Stimulated activated CD4-positive, alpha-beta T cell treated with anti-CD3 and anti-CD28 coated beads, Interleukin-15, amount 100 ng/mL, for 24 hours (primary cell): ENCODE data around the gene POLR3B.
"Not testable (repeated sequence)": the region's sequence is repeated elsewhere in the genome, so short reads cannot be mapped to it uniquely, and the experiment has no call there.

ENCODE experiments used
- DNase-seq: peaks from one replicate; pipeline ENCODE4 v3.0.0-alpha.2; 2020

Gene POLR3B

DNA sequence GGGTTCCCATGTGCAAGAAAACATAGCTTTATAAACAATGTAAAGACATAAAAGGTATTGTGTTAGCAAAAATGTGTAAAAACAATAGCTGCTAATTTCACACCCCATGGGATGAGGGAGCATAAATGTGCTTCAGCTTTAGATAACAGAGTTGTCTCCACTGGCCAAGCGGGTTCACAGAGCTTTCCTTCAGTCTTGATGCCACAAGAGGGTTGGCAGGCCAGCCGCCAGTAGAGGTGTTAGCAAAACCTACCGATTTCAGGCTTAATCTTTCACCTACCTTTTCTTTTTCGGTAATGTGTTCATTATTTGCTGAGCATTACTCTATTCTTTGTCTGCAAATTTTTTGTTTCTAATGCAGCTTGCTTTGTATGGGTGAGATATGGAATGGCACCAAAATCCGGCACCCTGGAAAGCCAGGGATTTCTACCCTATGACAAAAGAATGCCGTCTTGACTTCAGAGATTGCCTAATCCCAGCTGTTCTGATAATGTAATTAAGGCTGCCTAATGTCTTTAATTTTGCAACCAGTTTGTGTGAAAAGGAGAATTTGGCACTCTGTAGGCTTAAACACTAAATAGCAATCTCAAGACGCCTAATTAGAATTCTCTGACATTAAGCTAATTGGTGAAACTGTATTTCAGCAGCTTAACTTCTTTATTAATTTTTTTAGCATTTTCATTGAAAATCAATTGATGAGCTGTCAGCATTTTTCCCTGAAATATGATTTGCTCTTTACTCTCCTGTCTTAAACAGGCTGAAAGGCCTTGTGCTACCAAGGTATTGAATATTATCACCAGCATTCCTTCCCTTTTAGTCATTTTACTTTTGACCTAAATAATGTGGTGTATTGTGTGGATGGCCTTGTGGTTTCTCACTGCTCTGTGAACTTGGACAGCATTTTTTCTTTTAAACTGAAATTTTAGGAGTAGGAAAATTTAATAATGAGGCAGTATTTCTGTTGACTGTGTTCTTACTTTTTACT, 60.7 kb downstream of the POLR3B start:
- DNase-seq, result no peak

DNA sequence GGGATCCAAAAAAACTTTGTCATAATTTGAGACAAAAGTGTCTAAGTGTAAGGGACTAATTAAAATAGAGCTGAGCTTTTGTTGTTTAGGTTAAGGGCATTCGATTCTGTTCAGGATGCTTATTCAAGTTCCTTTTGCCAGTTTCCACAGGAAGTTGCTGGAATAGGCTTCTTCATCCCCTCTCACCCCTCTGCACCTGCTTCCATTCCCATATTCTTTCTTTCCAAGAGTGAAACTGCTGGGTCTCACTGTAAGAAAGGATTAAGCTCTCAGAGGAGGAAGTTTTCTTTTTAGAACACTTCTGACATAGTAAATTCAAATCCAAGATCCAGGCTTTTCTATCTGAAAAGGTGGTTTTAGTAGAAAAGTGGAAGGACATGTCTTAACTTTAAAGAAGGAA, 61.4 kb downstream of the POLR3B start:
- no peak for DNase-seq

DNA sequence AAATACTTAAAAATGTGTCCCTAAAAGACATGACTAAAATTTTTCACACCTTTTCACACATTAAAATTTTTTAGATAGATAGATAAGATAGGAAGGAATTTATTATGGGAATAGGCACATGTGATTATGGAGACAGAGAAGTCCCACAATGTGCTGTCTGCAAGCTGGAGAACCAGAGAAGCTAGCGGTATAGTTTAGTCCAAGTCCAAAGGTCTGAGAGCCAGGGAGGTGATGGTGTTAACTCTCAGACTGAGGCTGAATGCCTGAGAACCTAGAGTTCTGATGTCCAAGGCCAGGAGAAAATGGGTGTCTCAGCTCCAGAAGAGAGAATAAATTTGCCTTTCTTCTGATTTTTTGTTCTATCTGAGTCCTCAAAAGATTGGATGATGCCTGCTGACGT, 65.7 kb downstream of the POLR3B start:
- DNase-seq, result no peak

DNA sequence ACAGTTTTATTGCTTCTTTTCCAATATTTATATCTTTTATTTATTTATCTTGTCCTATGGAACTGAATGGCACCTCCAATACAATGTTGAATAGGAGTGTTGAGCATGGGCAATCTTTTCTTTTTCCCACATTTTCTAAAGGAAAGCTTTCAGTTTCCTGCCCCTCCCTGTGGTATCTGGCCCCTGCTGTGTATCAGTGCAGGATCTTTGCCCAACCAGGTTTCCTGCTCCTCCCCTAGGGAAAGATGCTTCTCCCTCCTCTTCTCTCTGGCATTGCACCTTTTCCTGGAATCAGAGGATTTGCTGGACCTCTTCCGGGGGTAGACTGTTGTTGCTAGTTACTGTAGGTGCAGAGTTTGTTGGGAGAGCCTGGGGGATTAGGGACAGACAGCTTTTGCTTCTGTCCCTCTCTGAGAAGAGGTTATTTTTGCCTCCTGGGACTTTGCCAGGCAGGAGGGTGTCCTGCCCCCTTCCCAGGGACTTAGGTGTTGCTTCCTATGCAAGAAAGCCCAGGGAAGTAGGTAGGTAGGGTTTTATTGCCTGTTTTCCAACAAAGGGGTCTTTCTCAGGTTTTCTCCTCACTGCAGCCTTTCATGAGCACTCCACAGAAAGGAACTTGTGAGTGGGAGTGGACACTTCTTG, 67.6 kb downstream of the POLR3B start:
- no peak for DNase-seq

DNA sequence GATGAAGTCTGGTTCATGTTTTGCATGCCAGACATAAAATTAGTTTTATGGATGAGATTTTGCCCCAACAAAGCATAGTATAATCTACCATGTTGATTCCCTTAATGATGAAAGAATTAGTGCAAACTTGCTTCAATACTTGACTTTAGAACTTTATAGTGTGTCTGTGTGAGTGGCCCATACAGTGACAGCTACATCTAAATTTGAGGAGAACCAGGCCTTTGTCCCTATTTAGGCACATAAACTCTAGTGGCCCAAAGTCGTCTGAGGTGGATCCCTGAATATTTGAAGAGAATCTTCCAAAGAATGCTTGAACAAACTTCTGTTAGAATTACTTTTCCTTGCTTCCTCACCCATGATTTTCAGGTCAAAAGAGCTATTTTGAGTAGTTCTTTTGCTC, 70.4 kb downstream of the POLR3B start:
- DNase-seq, result no peak

DNA sequence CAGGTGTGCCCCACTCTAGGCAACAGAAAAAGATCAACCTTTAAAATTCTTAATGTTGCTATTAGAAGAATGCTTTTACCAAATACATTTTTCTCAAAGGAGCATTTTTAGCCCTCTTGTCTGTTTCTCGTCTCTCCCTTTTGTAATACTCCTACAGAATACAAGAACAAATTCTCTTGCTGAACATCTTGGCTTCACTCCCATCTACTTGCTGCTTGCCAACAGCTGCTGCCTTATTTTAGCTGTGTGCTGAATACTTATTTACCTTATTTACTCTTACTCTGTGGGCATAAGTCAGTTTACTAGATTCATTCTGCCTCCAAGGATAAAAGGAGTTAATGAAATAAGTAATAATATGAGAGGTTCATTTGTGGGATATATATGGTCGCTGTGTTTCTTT, 70.8 kb downstream of the POLR3B start:
- no peak for DNase-seq

DNA sequence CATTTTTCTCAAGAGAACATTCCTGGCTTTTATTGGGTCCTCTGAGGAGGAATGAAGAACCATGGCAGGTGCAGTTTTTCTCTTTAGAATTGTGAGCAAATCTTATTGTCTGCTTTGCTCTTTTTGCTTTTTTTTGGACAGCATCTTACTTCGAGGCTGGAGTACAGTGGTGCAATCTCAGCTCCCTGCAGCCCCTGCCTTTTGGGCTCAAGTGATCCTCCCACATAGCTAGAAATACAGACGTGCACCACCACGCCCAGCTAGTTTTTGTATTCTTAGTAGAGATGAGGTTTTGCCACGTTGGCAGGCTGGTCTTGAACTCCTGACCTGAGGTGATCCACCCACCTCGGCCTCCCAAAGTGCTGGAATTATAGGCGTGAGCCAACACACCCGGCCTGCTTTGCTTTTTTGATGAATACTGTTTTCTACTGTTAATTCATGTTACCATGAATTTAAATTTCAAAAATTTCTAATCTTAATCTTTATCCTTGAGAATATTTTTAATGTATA, 71.5 kb downstream of the POLR3B start:
- DNase-seq, result no peak

DNA sequence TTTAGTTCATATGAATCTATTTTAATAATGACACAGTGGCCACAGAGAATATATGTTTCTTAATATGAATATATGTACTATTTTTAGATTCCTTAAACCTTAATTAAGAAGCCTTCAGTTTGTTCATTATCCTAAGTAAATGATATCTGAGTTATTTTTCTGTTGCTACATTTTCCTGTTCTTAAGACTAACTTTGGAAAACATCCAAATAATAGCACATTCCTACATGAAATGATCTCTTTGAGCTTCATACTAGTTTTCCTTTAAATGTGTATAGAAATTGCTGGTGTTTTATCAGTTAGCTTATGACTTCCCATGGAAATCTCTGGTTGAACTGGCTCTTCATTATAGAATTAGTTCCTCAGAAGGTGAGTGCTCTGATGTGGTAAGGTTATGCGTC, 72.1 kb downstream of the POLR3B start:
- DNase-seq, result no peak

DNA sequence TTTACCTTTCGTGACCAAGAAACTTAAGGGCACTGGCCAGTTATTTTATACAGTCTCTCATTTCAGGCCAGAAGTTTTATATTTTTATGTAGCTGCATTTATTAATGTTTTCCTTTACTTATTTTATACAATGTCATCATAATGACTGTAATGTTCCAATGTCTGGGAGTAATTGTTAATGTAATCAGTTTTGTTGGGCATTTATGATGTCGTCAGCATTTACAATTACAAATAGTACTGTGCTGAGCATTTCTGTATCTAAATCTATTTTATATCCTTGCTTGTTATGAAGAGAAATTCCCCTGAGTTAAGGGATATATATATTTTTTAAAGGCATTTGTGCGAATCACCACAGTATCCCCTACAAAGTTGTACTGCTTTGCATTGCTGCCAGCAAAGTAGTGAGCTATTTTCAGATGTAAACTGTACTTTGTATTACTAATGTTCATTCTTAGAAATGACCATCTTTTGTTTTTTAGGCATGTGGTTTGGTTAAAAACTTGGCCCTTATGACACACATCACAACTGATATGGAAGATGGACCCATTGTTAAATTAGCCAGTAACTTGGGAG, 74.4 kb downstream of the POLR3B start:
- no peak for DNase-seq

DNA sequence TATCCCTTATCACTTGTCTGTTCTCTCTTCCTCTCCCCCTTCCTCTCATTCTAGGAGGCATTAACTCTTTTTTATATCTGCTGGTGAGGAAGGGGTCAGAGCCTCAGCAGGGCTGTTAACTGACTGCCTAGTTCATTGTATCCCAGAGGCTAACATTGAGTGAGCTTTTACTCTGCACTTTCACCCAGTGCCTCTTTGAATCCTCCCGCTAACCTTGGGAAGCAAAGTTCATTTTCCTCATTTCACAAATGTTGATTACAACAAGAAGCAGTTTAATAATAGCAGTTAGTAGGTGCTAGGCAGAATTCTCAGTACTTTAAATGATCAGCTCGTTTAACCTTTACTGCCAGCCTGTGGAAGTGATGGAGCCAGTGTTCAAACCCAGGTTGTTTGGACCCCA, 75.5 kb downstream of the POLR3B start:
- DNase-seq, result no peak

DNA sequence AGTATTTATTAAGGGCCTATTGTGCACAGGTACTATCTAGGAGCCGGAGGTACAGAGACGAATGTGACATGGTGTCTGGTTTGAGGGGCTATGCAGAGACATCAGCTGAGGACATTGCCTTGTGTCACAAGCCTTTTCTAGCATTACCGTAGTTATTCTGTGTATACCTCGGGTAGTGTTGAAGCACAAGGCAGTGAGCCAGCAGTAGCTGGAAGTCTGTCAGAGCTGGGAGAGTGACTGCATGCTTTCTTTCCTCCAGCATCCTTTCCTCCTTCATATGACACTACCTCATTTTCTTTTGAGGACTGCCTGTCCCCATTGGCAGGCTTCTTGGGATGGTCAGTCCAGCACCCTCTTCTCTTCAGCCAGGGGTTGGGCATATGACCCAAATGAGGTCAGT, 77.0 kb downstream of the POLR3B start:
- no peak for DNase-seq

DNA sequence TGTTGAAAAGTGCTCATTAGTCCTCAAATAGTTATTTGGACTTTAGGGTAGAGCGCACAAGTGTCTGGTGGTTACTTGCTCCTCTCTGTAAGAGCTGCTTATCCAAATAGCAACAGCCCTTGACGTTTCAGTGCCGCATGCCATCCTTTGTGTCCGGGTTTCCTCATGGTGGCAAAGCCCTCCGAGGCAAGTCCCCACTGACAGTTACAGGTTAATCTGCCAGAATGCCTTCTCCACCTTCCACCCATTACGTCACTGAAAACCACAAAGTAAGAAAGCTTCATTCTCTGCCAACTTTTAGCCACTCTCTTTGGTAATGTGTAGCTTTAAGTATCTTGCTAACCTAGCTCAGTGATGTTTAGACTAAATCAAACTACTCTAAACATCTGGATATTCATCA, 78.6 kb downstream of the POLR3B start:
- no peak for DNase-seq

DNA sequence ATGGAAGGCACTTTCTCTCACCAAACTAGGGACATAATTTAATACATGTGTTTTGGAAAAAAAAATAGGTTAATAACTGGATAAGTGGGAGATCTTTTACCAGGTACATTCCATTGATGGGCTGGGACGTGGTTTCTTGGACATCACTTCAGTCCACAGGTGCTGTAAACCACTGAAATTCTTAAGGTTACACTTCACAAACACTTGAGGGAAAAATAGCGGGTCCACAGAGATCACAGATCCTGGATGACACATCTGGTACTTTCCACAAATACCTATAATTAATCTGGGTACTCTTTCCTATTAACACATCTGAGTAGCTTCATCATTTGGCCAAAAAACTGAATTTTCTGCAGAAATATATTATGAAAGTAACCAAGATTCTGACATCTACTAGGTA, 85.0 kb downstream of the POLR3B start:
- no peak for DNase-seq

DNA sequence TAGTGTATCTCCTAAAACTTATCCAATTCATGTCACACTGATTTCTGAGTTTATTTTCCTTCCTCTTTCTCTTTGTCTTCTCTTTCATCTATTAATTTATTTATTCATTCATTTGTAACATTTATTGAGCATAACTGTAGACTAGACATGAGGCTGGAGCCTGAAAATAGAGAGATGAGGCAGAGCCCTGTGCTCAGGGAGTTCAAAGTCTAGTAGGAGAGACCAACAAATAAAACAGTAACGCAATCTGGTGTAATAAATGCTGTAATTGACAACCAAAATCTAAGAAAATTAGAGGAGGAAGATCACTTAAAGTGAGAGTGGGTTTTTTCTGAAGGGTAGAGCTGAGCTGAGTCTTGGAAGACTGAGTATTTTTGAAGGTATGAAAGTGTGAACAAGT, 87.5 kb downstream of the POLR3B start:
- DNase-seq, result no peak

DNA sequence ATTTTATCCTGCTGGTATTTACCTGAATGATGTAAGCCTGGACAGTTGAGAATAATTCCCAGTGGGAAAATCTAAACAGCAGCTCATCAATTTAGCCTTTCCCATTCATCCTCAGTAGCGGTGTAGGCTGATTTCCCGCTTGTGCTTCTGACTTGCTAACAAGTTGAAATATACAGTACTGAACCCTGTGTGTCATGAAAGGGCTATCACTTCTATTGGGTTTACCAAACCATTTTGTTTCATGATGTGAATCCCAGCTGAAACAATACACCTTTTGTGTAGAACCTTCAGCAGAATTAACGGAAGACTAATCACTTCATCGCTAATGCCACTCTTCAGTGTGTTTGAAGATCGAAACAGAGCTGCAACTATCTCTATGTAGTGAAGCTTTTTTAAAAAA, 88.4 kb downstream of the POLR3B start:
- no peak for DNase-seq

DNA sequence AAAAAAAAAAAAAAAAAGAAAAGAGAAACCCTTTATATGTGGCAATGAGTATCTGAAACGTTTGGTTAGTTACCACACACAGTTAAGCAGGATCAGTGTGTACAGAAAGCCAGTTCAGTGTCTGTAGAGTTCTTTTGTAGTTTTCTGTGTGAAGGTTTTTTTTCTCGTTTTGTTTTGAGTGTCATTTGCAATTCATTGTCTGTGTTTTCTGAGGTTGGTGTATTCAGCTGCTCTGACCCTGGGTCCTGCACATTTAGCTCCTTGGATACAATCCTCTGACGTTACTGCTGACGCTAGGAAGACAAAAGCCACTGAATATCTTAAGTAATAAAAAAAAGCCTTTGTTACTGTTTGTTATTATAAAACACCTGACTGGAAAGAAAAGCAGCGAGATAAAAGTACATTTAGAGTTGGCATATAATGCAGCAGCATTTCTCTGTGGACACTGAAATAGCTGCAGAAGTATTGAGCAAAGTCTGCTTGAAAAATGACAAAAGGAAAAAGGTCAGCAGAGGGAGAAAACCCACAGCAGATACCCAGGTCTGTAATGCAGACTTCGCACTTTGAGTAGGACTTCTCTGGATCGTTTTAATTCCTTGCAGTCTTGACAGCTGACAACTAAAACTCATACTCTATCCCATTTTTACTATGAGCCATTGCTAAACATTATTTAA, 89.0 kb downstream of the POLR3B start:
- DNase-seq, result no peak

DNA sequence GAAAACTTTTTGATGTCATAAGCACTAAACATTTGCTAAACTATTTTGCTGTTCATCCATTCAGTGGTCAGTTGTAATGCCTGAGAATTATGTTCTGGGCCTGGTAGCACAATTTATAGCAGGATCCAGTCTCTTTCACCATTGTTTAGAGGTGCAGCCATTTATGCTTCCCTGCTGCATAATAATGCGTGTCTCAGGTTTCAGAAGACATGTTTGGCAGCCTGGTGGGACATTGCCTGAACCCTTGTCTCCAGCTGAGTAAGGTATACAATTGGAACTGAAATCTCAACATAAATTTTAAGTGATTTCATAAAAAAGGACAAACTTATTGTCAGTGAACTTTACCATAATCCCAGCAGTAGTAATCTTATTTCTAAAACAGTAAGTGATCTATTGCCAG, 94.8 kb downstream of the POLR3B start:
- no peak for DNase-seq

DNA sequence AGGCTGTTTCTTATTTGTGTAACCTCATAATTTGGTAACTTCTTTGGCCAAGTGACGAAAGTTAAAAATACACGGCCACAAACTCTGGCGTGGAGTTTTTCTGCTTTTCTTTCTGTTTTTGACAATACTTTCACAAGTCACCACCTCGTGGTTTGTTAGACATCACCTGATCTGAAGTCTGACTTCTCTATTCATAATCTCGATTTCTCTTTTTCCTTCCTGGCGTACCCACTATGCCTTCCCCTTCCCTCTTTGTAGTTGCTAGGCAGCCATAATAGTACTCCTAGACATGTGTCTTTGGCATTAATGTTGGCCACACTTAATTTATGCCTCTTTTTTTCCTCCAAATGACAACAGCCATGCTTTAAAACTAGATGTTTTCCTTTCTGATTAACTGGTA, 97.6 kb downstream of the POLR3B start:
- no peak for DNase-seq

DNA sequence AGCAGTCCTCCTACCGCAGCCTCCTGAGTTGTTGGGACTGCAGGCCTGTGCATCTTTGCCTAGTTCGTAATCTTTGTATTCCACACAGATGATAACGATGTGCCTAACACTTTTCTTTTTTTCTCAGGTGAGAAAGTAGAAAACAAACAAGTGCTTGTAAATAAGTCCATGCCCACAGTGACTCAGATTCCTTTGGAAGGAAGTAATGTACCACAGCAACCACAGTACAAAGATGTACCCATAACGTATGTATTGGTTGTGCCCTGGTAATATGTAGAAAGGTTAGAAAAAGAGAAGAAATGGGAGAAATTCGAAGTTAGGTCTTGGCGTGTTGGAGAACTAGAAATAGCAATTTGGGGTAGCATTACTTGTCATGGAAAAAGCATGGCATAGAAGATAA, 101.6 kb downstream of the POLR3B start:
- no peak for DNase-seq

DNA sequence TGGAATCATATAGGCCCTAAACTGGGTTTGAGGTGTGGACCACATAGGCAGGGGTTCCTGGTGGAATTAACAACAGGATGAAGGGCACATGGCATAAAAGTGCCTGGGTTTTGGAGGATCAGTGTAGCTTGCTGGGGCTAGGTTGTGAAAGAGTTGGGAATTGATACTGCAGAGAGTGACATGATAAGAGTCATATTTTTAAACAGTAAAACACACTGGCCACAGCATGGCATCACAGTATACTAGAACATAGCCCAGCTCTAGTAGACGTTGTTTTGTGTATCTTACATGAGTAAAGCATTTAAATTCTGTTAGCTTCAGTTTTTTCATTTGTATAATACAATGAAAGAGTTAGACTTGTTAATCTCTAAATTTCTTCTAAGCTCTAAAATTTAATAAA, 102.0 kb downstream of the POLR3B start:
- no peak for DNase-seq

DNA sequence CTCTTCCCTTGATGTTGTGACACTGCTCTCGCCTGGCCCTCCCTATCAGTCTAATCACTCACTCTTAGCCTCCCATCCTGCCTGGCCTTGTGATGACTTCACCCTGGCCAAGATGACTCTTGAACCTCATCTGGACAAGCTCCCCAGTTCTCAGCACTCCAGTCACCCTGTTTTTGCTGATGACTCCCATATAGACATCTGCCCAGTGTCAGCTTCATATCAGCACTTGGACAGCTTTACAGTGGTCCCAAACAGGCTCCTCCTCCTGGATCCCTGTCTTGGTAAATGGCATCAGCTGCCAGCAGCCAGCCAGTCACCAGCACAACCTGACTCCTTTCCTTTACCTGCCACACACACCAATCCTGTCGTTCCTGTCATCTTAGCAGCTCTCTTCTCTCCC, 104.2 kb downstream of the POLR3B start:
- DNase-seq, result no peak

DNA sequence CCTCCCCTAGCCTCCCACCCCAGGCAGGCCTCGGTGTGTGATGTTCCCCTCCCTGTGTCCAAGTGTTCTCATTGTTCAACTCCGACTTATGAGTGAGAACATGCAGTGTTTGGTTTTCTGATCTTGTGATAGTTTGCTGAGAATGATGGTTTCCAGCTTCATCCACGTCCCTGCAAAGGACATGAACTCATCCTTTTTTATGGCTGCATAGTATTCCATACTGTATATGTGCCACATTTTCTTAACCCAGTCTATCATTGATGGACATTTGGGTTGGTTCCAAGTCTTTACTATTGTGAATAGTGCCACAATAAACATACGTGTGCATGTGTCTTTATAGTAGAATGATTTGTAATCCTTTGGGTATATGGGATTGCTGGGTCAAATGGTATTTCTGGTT, 108.1 kb downstream of the POLR3B start:
- not testable (repeated sequence) for DNase-seq

DNA sequence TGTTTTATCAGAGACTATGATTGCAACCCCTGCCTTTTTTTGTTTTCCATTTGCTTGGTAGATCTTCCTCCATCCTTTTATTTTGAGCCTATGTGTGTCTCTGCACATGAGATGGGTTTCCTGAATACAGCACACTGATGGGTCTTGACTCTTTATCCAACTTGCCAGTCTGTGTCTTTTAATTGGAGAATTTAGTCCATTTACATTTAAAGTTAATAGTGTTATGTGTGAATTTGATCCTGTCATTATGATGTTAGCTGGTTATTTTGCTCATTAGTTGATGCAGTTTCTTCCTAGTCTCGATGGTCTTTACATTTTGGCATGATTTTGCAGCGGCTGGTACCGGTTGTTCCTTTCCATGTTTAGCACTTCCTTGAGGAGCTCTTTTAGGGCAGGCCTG, 118.1 kb downstream of the POLR3B start:
- not testable (repeated sequence) for DNase-seq
